OCI-LY1 (cell line): ENCODE data around the gene PPP1R27.

Source experiments
- H2AFZ ChIP-seq: fragments of 200-600 bp; sonication (generic), shearing (Covaris generic); 2 replicates; pipeline ENCODE4 v1.6.0; 2014; ENCODE audit warnings: antibody characterized with exemption, mild to moderate bottlenecking, low read length
- H3F3A ChIP-seq: fragments of 200-600 bp; sonication (generic), shearing (Covaris generic); 2 replicates; pipeline ENCODE4 v1.6.0; 2014; ENCODE audit warnings: mild to moderate bottlenecking, antibody characterized with exemption, low read length, moderate library complexity; ENCODE audit not compliant: insufficient read depth
- H3K27ac ChIP-seq: fragments of 200-600 bp; sonication (generic); 2 replicates; pipeline ENCODE4 v1.5.1; 2014; ENCODE audit warnings: low read length, mixed run types, mild to moderate bottlenecking, low read depth; ENCODE audit not compliant: poor library complexity, severe bottlenecking
- H3K27me3 ChIP-seq: fragments of 200-600 bp; sonication (generic); 2 replicates; pipeline ENCODE4 v1.6.0; 2014; ENCODE audit warnings: antibody characterized with exemption, mild to moderate bottlenecking, low read length, moderate library complexity; ENCODE audit not compliant: insufficient read depth
- H3K36me3 ChIP-seq: fragments of 200-600 bp; sonication (generic); 2 replicates; pipeline ENCODE4 v1.6.1; 2014; ENCODE audit warnings: mild to moderate bottlenecking, antibody characterized with exemption, low read length, moderate library complexity, mixed read lengths; ENCODE audit not compliant: insufficient read depth
- H3K4me1 ChIP-seq: fragments of 200-600 bp; sonication (generic); 2 replicates; pipeline ENCODE4 v1.5.1; 2014; ENCODE audit warnings: mild to moderate bottlenecking, low read length, moderate library complexity; ENCODE audit not compliant: insufficient read depth, severe bottlenecking
- H3K4me2 ChIP-seq: fragments of 200-600 bp; sonication (generic), shearing (Covaris generic); 2 replicates; pipeline ENCODE4 v1.6.1; 2014; ENCODE audit warnings: low read length
- H3K4me3 ChIP-seq: fragments of 200-600 bp; sonication (generic); 2 replicates; pipeline ENCODE4 v1.5.1; 2014; ENCODE audit warnings: low read length, low read depth, mild to moderate bottlenecking, mixed read lengths; ENCODE audit not compliant: poor library complexity, severe bottlenecking
- H3K79me2 ChIP-seq: fragments of 200-600 bp; shearing (Covaris generic); 2 replicates; pipeline ENCODE4 v1.6.1; 2016; ENCODE audit warnings: mixed run types, low read length, mixed read lengths; ENCODE audit not compliant: insufficient read depth
- H3K9ac ChIP-seq: fragments of 200-600 bp; sonication (generic), shearing (Covaris generic); 2 replicates; pipeline ENCODE4 v1.6.1; 2014; ENCODE audit warnings: mild to moderate bottlenecking, low read length, mixed read lengths
- H3K9me2 ChIP-seq: fragments of 200-600 bp; sonication (generic), shearing (Covaris generic); 2 replicates; pipeline ENCODE4 v1.6.1; 2014; ENCODE audit warnings: low read depth, mild to moderate bottlenecking, low read length, mixed read lengths
- H3K9me3 ChIP-seq: fragments of 200-600 bp; shearing (Covaris generic); 2 replicates; pipeline ENCODE4 v1.6.1; 2014; ENCODE audit warnings: low read length, mixed read lengths
- H4K20me1 ChIP-seq: fragments of 200-600 bp; sonication (generic), shearing (Covaris generic); 2 replicates; pipeline ENCODE4 v1.6.0; 2016; ENCODE audit warnings: mild to moderate bottlenecking, low read length; ENCODE audit not compliant: insufficient read depth
- CTCF ChIP-seq: fragments of 200-600 bp; sonication (generic), shearing (Covaris generic); IDR thresholded peaks from 2 replicates; pipeline ENCODE4 v1.5.1; 2017; ENCODE audit warnings: mild to moderate bottlenecking, antibody characterized with exemption, low read length, moderate library complexity, mixed read lengths
- EZH2 ChIP-seq: fragments of 200-600 bp; sonication (generic), shearing (Covaris generic); IDR thresholded peaks from 2 replicates; pipeline ENCODE4 v1.8.0; 2017; ENCODE audit warnings: borderline replicate concordance, mixed run types, mild to moderate bottlenecking, antibody characterized with exemption, low read length, moderate library complexity, mixed read lengths

PPP1R27 gene

GRCh38 chr17:81803728-81804558 lies 30.9 kb downstream of the PPP1R27 start, which contains the start of gene GCGR:
Gene GCGR, plus strand, starts transcription at chr17:81804150. Its CDS starts 4,869 bp downstream, at chr17:81809019.
- Histone ChIP-seq H2AFZ (no peak within 1 kb of the TSS), H3K4me2 (no peak within 1 kb of the TSS), H3F3A (no peaks in the 10 kb centered on the region), H3K27ac (no peak within 1 kb of the TSS), H3K4me3 (no peak within 1 kb of the TSS), H3K79me2 (no peaks in the 10 kb centered on the region), H3K27me3 (peaks cover 22% of the 10 kb centered on the region), H3K4me1 (no peaks in the 10 kb centered on the region), H4K20me1 (no peaks in the 10 kb centered on the region), H3K36me3 (no peaks in the 10 kb centered on the region), H3K9ac (no peak within 1 kb of the TSS), H3K9me3 (no peaks in the 10 kb centered on the region; the same call in 1 of the 2 replicates), H3K9me2 (no peaks in the 10 kb centered on the region)
- TF ChIP-seq EZH2 (no peak), CTCF (no peak)

GRCh38 chr17:81802856-81803643 lies 31.8 kb downstream of the PPP1R27 start:
- Histone ChIP-seq H3F3A (no peaks in the 10 kb centered on the region), H3K36me3 (no peaks in the 10 kb centered on the region), H3K4me2 (no peak overlapping the region), H3K9ac (no peak overlapping the region), H3K79me2 (no peaks in the 10 kb centered on the region), H3K27me3 (peaks cover 22% of the 10 kb centered on the region), H3K4me1 (no peaks in the 10 kb centered on the region), H3K9me2 (no peaks in the 10 kb centered on the region), H4K20me1 (no peaks in the 10 kb centered on the region), H3K4me3 (no peak overlapping the region), H3K9me3 (no peaks in the 10 kb centered on the region; the same call in 1 of the 2 replicates), H2AFZ (no peak overlapping the region), H3K27ac (no peak overlapping the region)
- TF ChIP-seq CTCF: no peak
- no peak for TF ChIP-seq EZH2

- Histone ChIP-seq H3K79me2 (no peaks in the 10 kb centered on the region), H3K4me3 (no peak overlapping the region), H3K9me2 (no peaks in the 10 kb centered on the region), H3K36me3 (no peaks in the 10 kb centered on the region), H3F3A (no peaks in the 10 kb centered on the region), H3K4me2 (no peak overlapping the region), H4K20me1 (no peaks in the 10 kb centered on the region), H3K27ac (no peak overlapping the region), H3K27me3 (peaks cover 22% of the 10 kb centered on the region), H3K9ac (no peak overlapping the region), H2AFZ (no peak overlapping the region), H3K4me1 (no peaks in the 10 kb centered on the region), H3K9me3 (no peaks in the 10 kb centered on the region; the same call in 1 of the 2 replicates)
- TF ChIP-seq CTCF (no peak), EZH2 (no peak)
Observed at GRCh38 chr17:81802048-81802758, 32.6 kb downstream of the PPP1R27 start.
